HG03565 (cell line): ENCODE results near the gene C20orf204.

Experiments
- ATAC-seq: cut with Tn5 transposase; IDR thresholded peaks from one replicate; pipeline ENCODE4 v1.9.1; 2021; ENCODE audit warnings: mild to moderate bottlenecking, moderate library complexity; ENCODE audit not compliant: unreplicated experiment

C20orf204 gene

GRCh38 chr20:64025826-64026412, 10.1 kb upstream of the C20orf204 start:
- ATAC-seq: no peak

GRCh38 chr20:64027981-64028685, 7.8 kb upstream of the C20orf204 start:
- ATAC-seq: no peak

DNA sequence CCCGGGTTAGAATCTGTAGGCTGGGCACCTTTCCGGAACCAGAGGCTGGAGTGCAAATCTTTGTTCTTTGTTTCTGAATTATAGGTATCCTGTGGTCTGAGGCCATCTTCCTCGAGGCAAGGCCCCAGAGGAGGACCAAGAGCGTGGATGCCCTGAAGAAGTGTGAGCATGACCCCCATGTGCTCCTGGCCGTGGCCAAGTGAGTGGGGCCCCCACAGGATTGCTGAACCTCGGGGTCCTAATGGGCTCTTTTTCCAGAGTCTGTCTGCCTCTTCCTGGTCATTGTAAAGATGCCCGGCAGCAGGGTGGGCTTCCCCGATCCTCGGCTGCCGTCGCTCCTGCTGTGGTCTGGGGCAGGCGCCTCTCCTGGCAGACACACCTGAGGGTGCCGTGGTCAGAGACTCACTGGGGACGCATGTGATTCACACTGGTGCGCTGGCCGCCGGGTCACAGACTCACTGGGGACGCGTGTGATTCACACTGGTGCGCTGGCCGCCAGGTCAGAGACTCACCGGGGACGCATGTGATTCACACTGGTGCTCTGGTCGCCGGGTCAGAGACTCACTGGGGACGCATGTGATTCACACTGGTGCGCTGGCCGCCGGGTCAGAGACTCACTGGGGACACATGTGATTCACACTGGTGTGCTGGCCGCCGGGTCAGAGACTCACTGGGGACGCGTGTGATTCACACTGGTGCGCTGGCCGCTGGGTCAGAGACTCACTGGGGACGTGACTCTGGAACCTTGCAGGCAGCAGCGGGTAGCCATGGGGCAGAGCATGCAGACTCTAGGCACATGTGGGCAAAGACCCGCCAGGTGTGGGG, 6.5 kb upstream of the C20orf204 start:
- no peak for ATAC-seq

- ATAC-seq: no peak
These were observed 5.4 kb upstream of the C20orf204 start for GRCh38 chr20:64030371-64031134.

DNA sequence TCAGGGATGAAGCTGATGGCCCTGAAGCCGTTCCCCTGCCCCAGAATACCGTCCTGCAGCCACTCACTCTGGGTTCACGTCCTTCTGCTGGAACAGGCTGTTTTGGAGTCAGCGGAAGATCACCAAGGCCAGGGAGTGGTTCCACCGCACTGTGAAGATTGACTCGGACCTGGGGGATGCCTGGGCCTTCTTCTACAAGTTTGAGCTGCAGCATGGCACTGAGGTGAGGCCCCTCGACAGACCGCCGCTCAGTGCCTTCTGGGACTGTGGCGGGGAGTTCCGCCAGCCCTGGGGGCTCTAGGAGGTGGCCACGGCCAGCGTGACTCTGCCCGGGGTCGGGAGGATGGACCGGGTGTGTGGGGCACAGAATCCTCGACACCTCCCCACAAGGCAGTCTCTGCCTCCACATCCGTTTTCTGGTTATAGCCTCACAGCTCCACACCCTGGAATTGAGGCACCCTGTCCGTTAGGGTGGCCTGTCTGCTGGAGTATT, 4.1 kb upstream of the C20orf204 start:
- ATAC-seq: no peak

DNA sequence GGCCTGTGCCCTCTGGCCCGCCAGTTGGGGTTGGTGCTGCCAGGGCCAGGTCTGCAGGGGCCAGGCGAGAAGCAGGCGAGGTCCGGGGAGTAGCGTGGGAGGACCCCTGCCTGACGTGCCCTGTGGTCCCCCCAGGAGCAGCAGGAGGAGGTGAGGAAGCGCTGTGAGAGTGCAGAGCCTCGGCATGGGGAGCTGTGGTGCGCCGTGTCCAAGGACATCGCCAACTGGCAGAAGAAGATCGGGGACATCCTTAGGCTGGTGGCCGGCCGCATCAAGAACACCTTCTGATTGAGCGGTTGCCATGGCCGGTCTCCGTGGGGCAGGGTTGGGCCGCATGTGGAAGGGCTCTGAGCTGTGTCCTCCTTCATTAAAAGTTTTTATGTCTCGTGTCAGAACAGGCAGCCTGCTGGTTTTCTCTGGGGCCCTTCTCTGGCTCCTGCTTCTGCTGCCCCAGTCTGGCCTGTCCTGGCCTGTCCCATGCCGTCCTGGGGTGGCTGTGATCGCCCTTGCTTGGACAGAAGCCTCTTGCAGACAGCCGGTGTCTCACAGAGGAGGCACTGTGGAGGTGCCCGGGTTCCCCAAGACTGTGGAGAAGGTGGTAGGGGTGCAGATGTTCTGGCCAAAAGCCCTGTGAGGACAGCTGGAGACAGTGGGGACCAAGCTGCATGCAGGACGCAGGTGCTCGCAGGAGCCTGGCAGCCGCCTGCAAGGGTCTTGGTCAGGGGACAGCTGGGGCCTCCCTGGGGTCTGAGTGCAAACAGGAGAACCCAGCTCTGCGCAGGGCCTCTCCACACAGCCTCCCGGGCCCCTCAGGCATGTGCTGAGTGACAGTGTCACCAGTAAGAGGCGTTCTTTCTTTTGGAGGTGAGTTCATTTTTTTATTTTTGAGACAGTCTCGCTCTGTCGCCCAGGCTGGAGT, 3.0 kb upstream of the C20orf204 start:
- no peak for ATAC-seq

GRCh38 chr20:64033981-64034493, 1.9 kb upstream of the C20orf204 start:
- no peak for ATAC-seq

- no peak for ATAC-seq
These were observed 683 bp upstream of the C20orf204 start for GRCh38 chr20:64035066-64035932.

GRCh38 chr20:64036346-64037198, 590 bp downstream of the C20orf204 start:
- ATAC-seq: no peak

DNA sequence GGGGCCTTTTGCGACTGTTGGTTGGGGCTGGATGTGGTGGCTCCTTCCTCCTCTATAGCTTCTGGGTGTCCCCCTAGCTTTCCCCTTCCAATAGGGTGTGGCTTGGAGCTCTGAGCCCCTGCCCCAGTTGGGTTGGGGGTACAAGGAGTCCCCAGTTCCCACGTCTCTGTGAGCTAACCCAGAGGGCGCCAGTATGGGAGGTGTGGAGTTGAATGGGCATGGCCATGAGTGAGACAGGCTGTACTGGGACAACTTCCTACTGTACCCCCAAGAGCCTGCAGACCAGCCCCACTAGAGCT, 1.2 kb downstream of the C20orf204 start:
- ATAC-seq: no peak

DNA sequence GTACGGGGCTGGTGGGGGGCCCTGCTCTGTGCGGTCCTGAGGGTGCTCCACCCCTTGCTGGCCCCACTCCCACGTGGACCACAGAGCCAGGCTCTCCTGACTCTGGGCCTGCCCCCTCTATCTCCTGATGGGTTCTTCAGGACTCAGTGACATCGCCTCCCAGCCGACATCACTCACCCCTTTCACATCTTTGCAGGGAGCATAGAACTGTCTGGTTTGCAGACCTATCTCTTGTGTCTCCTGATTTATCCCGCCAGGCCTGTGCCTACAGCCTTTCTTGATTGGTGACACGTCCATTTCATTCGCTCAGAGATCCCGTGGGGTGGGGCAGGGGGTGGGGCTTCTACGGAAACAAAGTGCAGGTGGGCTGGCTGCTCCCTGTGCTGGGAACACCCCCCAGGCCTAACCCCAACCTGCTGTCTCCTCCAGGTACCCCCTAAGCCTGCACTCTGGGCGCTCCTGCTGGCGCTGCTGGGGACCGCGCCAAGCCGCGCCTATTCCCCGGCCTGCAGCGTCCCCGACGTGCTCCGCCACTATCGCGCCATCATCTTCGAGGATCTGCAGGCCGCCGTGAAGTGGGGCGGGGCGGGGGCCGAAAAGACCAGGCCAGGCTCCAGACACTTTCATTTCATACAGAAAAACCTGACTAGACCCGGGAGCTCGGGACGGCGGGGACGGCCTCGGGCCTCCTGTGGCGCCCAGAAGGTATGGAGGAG, 1.7 kb downstream of the C20orf204 start:
- no peak for ATAC-seq

- no peak for ATAC-seq
These were observed 2.2 kb downstream of the C20orf204 start for GRCh38 chr20:64038224-64038564.

- no peak for ATAC-seq
These were observed 2.7 kb downstream of the C20orf204 start for GRCh38 chr20:64038565-64039292.

DNA sequence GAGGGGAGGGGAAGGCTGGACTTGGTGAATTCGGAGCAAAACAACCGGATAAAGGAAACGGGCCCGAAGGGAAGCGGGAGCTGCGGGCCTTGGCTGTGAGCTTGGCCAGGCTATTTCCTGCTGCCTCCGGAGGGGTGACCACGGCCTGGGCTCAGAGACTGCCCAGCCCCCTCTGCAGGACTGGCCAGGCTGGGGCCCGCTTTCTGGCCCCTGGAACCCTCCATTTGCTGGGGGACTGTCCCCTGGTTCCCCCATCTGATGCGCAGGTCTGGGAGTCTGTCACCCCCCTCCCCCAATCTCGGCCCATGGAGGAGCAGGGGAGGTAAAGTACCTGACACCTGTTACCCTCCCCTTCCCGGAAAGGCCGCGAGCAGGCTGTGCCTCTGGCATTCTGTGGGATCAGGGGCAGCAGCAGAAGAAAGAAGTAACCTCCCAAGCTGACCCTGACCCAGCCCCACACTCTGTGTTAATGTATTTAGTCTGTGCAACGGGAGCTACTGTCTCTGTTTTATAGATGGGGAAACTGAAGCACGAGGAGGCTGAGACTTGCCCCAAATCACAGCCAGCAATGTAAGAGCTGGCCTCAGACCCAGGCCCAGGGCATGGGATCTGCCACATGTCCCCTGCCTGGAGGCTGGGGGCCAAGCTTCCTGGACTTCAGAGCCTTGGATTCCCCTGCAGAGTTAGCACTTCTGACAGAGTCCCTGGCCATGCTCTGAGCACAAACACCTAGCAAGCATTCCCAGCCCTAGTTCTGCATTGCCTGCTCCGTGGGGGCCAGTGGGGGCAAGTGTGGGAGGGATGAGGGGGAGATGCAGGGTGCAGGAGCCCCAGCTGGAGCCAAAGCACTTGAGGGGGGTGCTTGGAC, 3.5 kb downstream of the C20orf204 start:
- ATAC-seq: no peak

DNA sequence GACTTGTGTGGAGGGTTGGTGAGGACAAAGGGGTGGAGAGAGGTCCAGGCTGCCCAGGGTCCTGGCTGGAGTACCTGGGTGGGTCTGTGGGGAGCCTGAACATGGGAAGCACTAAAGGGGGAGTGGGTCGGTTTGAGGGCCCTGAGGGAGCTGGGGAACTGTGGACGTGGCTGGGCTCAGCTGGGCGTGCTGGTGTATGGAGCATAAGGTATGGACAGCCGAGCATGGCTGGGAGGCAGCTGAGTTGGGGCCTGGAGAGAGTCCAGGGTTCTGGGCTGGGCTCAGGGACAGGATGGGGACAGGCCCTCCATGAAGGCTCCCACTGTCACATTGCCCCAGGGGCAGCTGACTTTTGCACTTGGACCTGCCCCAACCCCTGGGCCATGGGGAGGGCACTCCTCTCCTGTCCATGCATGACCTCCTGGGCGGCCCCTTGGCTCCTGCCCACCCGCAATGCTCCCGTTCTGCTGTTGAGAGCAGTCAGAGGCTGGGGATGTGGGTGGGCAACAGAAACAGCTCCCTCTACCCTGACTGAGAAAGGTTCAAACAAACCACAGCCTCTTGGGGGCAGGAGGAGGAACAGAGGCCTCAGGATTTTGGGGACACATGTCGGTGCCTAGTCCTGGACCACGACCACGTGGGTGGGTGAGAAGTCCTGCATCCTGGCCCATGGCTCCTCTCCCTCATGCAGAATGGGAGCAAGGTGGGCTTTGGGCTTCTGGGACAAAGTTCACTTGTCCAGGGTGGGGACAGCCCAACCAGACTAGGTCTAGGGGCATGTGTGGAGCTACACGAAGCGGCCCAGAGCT, 4.5 kb downstream of the C20orf204 start:
- ATAC-seq: no peak
